ENCODE results near the gene EID1.

DNA sequence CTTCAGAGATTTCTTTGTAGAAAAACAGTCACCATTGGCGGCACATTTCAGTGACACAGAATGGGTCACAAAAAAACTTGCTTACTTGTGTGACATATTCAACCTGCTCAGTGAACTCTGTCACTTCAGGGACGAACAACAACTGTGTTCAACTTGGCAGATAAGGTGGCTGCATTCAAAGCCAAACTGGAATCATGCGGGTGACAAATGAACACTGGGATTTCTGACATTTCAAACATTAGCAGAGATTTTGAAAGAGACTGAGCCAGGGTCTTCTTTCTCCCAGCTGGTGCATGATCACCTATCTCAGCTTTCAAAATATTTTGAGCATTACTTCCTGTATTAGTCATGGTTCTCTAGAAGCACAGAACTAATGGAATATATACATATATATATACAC is 1.9 kb upstream of the EID1 start:
- TF ChIP-seq ZNF274 (IDR thresholded peaks at IDR 0.05; ENCODE audit: low read depth, low read length) = no peak
- no peak for TF ChIP-seq YY1 (IDR thresholded peaks at IDR 0.05; ENCODE audit: insufficient read depth, insufficient read length)

Data from NT2/D1 (cell line).